ENCODE data around the gene SORCS2.

DNA sequence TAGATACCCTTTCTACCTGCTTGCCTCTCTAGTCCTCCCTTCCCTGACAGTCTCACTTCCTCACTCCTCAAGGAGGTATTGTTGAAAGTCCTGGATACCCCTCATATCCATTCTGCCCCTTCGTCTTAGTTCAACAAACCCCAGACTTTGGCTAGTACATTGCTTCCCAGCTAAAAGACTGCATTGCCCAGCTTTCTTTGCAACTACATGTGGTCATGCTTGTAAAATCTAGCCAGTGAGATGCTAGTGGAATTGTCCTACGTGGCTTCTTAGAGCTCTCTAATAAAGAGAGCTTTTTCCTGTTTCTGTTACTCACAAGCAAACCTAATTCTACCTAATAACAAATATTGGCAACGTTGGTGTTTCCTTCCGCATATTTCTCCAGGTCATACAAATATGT is 480.3 kb downstream of the SORCS2 start:
- no peak for TF ChIP-seq CTCF (IDR thresholded peaks at IDR 0.05)
- no peak for TF ChIP-seq POLR2A (IDR thresholded peaks at IDR 0.05)
